HG03095 (cell line): ENCODE data around the gene GTPBP6.
"Not testable (repeated sequence)": the region's sequence is repeated elsewhere in the genome, so short reads cannot be mapped to it uniquely, and the experiment has no call there.

Experiments used
- ATAC-seq: cut with Tn5 transposase; IDR thresholded peaks from one replicate; pipeline ENCODE4 v1.9.1; 2021; ENCODE audit warnings: moderate library complexity; ENCODE audit not compliant: unreplicated experiment

The GTPBP6 gene

DNA sequence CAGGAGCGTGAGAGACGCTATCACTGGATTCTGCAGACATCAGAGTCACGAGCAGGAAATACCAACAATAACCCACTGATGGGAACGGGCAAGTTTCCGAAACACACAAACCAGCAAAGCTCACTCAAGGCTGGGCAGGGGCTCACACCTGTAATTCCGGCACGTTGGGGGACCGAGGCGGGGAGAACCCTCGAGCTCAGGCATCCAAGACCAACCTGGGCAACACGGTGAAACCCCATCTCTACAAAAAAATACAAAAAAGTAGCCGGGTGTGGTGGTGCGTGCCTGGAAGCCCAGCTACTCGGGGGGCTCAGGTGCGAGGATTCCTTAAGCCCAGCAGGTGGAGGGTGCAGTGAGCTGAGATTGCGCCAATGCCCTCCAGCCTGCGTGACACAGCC is 17.2 kb upstream of the GTPBP6 start:
- ATAC-seq: no peak

DNA sequence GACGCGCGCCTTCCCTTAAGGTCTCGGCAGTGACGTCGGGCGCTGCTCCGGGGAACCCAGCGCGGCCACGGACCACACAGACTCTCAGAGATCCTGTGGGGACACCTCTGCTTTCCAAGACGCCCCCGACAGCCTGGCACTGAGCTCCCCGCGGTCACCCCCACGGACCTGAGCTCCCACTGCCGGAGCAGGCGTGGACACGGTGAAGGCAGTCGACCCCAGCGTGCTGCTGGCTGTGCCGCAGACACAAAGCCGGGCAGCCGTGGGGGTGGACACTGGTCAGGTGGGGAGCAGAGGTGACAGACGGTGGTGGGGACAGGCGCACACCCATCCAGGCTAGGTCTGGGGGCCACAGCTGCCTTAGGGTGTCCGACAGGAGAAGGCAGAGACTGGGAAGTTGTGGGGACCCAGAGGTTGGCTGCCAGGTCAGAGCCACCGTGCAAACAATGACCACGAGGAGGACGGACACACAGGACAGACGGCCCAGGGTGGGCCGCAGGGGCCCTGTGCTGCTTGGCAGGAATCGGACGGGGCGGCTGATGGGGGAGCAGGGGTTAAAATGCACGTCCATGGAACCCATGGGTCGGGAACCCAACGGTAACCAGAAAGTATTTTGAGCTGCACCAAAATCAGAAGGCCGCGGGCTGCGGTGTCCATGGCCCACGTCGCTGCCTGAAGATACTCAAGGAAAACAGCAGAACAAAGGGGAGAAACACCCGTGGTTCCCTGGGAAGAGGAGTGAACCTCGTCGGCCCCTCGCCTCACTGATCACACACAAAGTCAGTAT is 16.6 kb upstream of the GTPBP6 start:
- no peak for ATAC-seq

DNA sequence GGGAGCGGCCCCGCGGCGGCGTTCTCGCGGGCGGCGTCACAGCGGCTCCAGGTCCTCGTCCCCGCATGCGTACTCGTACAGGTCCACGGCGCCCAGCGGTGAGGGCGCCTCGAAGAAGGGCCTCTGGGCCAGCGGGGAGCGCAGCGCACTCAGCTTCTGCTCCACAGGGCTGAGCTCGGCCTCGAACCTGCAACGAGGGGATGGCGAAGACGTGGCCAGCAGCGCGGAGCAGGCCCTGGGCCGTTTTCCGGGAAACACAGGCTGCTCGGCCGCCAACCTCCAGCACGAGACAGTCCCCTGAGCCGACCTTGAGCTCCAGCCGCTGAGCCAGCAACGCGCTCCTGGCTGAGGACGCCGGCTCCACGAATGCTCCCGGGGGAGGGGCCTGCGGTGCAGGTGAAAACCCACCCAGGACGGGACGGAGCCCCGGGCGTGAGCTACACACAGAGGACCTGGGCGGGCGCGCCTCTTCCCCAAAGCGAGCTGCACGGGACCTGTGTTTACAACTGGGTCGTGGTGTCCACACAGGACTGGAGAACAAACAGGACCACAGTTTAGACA is 15.8 kb upstream of the GTPBP6 start:
- no peak for ATAC-seq

DNA sequence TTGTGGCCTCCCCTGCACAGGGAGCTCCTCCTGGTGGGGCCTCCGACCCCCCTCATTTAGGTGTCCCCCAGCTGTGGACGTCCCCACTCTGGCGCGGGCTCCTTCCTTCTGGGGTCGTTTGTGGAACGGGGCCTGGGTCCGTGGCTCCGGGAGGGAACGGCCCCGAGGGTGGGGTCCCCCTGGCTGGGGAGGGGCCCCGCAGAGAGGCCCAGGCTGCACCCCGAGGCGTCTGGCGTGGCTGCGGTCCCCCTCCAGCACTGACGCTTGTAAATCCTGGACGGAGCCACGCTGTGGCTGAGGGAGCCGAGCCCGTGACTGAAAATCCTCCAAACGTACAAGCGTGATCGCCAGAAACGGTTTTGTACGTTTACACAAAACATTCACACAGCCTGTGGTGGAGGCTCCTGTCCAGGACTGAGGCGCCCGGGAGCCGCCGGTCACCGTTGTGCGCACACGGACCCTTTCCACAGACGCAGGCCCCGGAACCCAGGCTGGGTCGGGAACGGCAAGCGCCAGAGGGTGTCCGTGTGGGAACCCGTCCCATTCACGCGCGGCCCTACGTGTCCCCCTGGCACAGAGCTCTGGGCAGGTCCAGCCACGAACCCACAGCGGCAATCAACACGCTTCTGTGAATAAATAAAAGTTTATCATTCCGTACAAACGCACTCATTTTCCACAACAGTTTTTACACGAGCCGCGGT is 15.2 kb upstream of the GTPBP6 start:
- no peak for ATAC-seq

DNA sequence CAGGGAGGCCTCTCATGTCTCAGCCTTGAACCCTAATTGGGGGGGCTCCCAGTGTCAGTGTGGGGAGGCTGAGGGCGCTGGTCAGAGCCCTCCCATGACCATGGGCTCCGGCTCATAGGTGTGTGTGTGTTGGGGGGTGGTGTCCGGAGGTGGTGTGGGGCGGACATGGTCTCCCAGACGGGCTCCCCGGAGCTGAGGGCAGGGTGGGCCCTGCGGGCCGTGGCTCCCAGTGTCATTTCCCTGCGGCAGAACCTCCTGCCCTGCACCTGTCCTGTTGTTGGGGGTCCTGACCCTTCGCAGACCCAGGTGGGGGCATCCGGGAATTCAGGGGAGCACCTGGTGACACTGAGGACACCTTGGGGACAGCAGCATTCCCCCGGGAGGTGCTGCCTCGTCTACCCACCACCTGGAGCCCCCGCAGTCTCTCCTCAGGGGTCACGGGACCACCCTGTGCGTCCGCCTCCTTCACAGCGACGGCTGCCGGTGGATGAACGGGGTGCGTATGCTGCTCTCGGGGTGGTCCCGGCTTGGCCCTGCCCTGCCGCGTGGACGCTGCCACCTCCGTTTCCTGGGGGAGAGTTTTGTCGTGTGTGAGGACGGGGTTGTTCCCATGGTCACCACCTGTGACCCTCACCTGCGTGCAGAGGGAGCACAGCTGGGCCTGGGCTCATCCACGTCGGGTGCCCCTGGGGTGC is 14.5 kb upstream of the GTPBP6 start:
- ATAC-seq: no peak

DNA sequence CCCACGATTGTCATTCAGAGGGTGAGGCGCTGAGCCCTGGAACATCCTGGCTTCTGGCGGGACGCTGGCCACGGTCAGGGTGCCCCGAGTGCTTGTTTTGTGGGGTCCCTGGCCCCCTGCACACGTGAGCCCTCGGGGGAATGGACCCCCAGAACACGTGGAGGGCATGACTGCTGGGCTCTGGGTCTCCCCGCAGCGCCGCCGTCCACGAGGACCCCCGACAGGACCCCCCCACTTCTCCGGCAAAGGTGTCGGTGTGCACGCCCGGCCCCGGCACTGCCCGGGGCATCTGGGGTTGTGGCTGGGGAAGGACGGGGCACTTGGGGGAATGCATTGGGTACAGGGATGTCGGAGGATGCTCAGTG is 13.9 kb upstream of the GTPBP6 start:
- no peak for ATAC-seq

DNA sequence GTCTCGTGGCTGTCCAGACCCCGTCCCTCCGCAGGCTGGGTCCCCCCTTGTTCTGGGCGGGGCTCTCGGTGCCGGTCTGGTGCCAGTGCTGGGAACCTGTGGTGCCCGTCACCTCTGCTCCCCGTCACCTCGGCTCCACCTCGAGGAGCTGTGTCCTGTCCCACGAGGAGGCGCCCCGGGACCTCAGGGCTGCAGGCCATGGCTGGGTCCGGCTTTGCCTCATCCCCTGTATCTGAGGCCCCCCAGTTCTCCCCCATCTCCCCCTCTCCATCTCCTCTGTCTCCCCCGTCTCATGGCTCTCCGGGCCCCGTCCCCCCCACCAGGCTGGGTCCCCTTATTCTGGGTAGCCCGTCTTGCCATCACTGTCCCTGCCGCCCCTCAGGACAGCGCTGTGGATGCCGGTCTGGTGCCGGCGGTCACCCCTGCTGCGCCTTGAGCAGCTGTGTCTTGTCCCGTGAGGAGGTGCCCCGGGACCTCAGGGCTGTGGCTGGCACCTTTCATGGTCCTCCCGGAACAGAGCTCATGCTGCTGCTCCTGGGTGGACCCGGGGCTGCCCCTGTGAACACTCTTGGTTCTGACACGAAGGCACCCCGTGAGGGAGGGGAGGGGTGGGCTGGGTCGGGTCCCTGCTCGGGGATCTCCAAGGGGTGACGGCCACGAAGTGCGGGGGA is 13.4 kb upstream of the GTPBP6 start:
- ATAC-seq: no peak

DNA sequence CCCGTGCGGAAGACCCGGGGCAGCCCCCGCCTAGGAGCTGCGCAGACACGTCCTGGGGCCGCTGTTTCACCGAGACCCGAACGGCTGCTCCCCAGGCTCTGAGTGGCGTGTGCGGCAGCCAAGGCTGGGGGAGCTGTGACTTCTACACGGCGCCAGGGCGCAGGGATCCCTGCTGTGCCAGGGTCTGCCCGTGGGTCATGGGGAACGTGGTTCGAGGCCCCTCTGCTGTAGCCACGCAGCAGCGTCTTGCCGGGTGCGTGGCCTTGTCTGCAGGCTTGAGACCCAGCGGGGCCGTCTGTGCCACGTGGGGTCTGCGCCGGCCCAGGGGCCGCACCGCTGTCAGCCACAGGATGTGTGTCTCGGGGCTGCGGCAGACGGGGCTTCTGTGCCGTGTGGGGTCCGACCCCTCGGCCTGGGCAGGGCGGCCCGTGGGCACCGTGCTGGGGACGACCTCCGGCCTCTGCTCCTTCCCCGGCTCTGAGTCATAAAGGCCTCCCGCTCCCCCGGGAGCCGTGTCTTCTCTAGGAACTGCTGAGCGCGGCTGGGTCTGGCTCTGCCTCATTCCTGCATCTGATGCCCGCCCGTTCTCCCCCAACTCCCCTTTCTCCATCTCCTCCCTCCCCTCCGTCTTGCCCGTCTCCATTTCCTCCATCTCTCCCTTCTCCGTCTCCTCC is 12.7 kb upstream of the GTPBP6 start:
- no peak for ATAC-seq

DNA sequence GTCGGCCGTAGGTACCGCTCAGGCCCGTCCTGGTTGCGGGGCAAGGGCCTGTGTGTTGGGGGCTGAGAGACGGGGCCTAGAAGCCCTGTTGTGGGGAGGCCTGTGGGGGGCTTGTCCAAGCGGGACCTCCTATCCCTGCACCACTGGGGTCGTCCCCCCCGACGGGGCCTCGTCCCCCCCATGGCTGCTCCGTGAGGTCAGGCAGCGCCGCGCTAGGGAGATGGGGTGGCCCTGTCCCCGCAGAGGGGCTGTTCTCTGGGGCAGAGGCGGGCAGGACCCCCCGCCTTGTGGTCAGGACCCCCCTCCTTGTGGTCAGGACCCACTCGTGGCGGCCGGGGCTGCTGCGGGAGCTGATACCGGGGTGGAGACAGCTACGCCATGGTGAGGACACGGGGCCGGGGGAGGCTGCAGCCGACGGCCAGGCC is 12.1 kb upstream of the GTPBP6 start:
- no peak for ATAC-seq

DNA sequence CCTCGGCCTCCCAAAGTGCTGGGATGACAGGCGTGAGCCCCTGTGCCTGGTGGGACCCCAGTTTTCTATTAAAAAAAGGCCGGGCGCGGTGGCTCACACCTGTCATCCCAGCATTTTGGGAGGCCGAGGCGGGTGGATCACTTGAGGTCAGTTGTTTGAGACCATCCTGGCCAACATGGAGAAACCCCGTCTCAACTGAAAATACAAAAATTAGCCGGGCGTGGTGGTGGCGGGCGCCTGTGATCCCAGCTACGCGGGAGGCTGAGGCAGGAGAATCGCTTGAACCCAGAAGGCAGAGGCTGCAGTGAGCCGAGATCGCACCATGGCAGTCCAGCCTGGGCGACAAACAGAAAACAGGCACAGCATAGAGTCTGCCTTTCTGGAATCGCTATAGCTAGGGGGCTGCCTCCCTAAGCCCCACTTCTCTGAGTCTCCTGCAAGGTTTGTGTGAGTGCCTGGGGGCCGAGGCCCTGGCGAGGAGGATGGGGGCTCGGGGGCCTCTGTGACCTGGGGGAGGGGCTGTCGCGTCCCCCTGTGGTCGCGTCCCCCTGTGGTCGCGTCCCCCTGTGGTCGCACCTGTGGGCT is 11.6 kb upstream of the GTPBP6 start:
- not testable (repeated sequence) for ATAC-seq

DNA sequence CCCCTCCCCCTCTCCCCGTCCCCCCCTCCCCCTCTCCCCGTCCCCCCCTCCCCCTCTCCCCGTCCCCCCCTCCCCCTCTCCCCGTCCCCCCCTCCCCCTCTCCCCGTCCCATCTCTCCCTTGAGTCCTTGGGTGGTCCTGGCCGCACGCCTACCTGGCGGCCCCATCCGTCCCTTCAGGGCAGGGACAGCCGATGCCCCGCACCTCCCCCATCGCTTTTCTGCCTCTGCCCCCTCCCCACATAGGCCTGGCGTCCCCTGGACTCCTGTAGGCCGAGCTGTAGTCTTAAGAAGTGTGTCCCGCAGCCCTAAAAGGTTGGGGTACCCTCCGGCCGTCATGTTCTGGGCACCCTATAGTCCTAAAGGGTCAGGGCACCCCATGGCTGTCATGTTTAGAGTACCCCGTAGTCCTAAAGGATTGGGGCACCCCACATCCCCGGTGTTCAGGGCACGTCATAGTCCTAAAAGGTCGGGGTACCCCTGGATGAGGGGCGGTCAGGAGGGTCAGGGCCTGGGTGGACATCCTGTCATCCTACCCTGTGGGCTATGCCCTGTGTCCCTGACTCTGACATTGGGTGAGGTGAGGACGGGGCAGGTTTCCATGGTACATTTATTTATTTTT is 10.8 kb upstream of the GTPBP6 start:
- no peak for ATAC-seq

DNA sequence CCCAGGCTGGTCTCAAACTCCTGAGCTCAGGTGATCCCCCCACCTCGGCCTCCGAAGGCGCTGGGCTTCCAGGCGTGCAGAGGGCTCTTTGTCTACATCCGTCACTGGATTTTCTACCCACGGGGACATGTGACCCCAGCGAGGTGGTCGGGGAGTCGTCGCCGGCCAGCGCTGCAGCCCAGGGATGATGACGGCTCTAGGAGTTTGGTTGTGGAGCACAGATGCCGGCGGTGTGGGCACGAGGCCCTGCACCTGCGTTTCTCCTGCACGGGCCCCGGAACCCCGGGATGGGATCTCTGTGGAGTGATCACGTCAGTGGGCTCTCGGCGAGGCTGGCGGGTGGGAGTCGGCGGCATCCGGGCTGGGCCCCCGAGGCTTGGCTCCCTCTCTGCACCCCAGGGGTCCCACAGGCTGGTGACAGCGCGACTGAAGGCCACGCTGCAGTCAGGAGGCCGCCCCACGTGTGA is 9.1 kb upstream of the GTPBP6 start:
- ATAC-seq: no peak

DNA sequence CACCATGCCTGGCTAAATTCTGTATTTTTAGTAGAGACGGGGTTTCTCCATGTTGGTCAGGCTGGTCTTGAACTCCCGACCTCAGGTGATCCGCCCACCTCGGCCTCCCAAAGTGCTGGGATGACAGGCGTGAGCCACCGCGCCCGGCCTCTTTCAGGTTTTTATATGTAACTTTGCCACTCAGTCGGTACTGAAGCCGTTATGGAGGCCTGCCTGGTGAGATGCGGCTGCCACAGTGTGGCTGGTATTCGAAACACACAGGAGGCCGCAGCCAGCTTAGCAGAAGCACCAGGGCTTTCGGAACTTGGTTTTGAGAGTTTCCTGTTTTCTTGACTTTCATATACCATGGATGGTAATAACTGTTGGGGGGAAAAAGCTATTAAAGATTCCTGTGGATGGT is 6.1 kb upstream of the GTPBP6 start:
- ATAC-seq: not testable (repeated sequence)

DNA sequence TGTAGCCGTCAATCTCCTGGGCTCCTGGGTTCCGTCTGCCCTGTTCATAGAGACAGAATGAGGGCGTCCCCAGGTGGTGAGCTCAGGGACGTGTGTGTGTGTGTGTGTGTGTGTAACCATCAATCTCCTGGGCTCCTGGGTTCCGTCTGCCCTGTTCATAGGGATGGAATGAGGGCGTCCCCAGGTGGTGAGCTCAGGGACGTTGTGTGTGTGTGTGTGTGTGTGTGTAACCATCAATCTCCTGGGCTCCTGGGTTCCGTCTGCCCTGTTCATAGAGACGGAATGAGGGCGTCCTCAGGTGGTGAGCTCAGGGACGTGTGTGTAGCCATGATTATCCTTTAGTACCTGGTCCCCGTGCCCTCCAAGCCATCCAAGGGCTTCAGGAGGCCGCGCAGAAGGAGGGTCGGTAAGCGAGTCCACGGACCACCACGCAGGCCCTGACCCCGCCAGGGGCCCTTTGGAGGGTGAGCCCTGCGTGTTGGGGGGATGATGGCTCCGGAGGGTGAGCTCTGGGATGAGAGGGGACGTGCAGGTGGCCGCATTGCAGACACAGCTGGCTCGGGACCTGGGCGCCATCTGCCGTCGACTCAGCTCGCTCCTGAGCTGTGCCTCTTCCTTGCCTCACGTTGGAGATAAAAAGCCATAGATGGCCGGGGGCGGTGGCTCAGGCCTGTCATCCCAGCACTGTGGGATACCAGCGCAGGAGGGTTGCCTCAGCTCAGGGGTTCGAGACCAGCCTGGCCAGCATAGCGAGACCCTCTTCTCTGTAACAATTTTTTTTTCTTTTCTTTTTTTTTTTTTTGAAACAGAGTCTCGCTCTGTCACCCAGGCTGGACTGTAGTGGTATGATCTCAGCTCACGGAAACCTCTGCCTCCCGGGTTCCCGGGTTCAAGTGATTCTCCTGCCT is 5.4 kb upstream of the GTPBP6 start:
- ATAC-seq: peak; percentile 32

DNA sequence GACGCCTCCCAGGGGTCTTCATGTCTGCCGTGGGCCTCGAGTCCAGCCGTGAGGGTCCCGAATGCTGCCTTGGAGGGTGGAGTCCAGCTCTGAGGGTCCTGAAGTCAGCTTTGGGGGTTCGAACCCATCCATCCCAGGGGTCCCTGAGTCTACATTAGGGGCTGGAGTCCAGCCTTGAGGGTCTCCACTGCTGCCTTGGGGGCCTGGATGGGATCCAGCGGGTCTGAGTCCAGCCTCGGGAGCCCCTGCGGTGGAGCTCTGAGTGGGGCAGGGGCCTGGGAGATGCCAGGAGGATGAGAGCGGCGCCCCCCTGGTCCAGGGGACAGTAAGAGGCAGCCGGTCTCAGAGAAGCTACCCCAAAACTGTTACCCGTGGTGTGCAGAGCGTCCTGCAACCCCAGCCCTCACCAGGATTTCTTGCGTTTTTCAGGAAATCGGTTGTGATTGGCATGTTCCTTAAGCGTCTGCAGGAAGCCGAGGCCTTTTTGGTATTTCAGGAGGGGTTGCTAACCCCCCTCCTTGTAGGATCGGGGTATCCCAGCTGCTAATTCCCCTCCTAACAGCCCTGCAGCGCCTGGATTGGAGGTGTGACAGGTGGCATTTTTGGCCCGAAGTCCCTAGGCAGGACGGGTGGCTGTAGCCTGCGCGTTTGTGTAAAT is 1.7 kb upstream of the GTPBP6 start:
- ATAC-seq: no peak

DNA sequence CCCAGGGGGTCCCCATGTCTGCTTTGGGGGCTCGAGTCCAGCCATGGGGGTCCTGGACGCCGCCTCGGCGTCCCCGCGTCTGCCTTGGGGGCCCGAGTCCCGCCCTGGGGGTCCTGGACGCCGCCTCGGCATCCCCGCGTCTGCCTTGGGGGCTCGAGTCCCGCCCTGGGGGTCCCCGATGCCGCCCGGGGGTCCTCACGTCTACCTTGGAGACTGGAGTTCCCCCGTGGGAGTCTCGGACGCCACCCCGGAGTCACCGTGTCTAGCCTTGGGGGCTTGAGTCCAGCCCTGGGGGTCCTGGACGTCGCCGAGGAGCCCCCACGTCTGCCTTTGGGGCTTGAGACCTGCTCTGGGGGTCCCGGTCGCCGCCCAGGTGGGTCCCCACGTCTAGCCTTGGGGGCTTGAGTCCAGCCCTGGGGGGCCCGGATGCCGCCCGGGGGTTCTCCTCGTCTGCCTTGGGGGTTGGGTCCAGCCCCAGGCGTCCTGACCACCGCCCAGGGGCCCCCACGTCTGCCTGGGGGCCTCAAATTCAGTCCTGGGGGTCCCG is 1.1 kb upstream of the GTPBP6 start:
- ATAC-seq: no peak

DNA sequence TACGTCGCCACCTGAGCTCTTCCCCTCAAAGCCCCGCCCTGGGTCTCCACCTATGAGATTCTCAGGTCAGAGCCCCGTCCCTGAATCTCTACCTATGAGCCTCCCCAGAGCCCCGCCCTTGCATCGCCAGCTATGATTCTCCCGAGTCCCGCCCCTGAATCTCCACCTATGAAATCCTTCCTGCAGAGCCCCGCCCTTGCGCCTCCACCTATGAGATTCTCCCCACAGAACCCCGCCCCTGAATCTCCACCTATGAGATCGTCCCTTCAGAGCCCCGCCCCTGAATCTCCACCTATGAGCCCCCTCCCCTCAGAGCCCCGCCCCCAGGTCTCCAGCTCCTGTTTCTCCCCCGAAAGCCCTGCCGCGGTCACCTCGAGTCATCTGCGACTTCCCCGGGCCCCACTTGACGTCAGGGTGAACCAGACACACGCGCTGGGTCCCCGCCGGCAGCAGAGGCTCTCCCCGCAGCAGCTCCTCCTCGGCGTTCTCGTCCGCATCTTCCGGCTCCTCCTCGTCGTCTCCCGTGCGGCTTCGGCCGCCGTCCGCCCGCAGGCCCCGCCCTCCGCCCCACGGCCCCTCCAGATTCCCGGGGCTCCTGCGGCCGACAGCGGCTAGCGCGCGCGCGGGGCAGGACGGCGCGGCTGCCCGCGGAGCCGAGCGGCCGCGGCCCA is 393 bp downstream of the GTPBP6 start:
- ATAC-seq: peak; percentile 59
